ENCODE results near the gene ZNF292. TPM values are rescaled to one million over a fixed set of nuclear protein-coding genes. Genes with fewer than 3 reads are reported as not detected.

Gene ZNF292
- total and polyA plus RNA-seq, 2 donors (not counting 3 experiments of a cell fraction or from before 2014, with no cell fraction given): 3.5 to 24.9 TPM

GRCh38 chr6:87257975-87258374 is 102.6 kb downstream of the ZNF292 start:
- H3K4me3 ChIP-seq (replicated peaks in 1 of 3; ENCODE audit: insufficient read depth in 1 of 3, low read depth in 1 of 3, low read length in 3 of 3): no peak overlapping the region
- H4K20me1 ChIP-seq (replicated peaks; ENCODE audit: control insufficient read depth, extremely low read depth, insufficient read depth, low read length): peaks cover 2% of the 10 kb centered on the region
- BruUV-seq (replicated peaks): no TSS peak
- dilution Hi-C loops (cut with MboI; ENCODE audit: extremely low pct_ligation_motif_present, low sequenced_read_pairs): no loop called here
- DNase-seq (ENCODE audit: low read depth, low spot score) (no peak), FAIRE-seq (no peak)
- H2AFZ ChIP-seq (ENCODE audit: low read depth, low read length): no peak overlapping the region
- H3K79me2 ChIP-seq (ENCODE audit: control insufficient read depth, insufficient read depth, low read length): no peaks in the 10 kb centered on the region
- no peaks in the 10 kb centered on the region for H3K27me3 ChIP-seq (ENCODE audit: control insufficient read depth in 2 of 2, insufficient read depth in 2 of 2, low read length in 2 of 2)
- no peak overlapping the region for H3K27ac ChIP-seq (ENCODE audit: insufficient read depth, low read depth, low read length)
- no peaks in the 10 kb centered on the region for H3K4me1 ChIP-seq (ENCODE audit: control insufficient read depth, extremely low read depth, insufficient read depth, low read length)
- POLR2A ChIA-PET: no interaction called here
- H3K9ac ChIP-seq (replicated peaks; ENCODE audit: extremely low read depth, insufficient read depth, low read length): no peak overlapping the region
- intact Hi-C loops (cut with micrococcal nuclease): no loop called here
- H3K4me2 ChIP-seq (ENCODE audit: insufficient read depth, low read length): no peak overlapping the region
- no peak for TF ChIP-seq JUN (IDR thresholded peaks at IDR 0.05; ENCODE audit: borderline replicate concordance, insufficient read depth, insufficient read length, low read depth)
- no peak for TF ChIP-seq POLR2A (IDR thresholded peaks at IDR 0.05; ENCODE audit: low read depth, low read length)
- TF ChIP-seq EZH2 (IDR thresholded peaks at IDR 0.05; ENCODE audit: borderline replicate concordance, low read depth, low read length, severe bottlenecking): no peak
- no peak for TF ChIP-seq FOS (IDR thresholded peaks at IDR 0.05; ENCODE audit: borderline replicate concordance, insufficient read depth, low read length)
- no peak for TF ChIP-seq POLR2AphosphoS5 (IDR thresholded peaks at IDR 0.05; ENCODE audit: insufficient read depth, low read depth, low read length)
- TF ChIP-seq MYC (IDR thresholded peaks at IDR 0.05; ENCODE audit: low read depth, low read length): no peak
- TF ChIP-seq CTCF (IDR thresholded peaks at IDR 0.05; ENCODE audit: extremely low read depth in 1 of 2, insufficient read depth in 1 of 2, low read depth in 1 of 2, low read length in 2 of 2): no peak
- no peaks in the 10 kb centered on the region for H3K9me1 ChIP-seq (replicated peaks; ENCODE audit: control insufficient read depth, extremely low read depth, insufficient read depth, low read length)
- no peaks in the 10 kb centered on the region for H3K9me3 ChIP-seq (replicated peaks; ENCODE audit: control insufficient read depth, insufficient read depth, low read length)
- peaks cover 22 to 24% of the 10 kb centered on the region in 2 experiments for H3K36me3 ChIP-seq (ENCODE audit: control insufficient read depth in 2 of 2, extremely low read depth in 1 of 2, insufficient read depth in 2 of 2, low read length in 2 of 2)
- CTCF ChIA-PET: no interaction called here

GRCh38 chr6:87259791-87260190 is 104.4 kb downstream of the ZNF292 start:
- Histone ChIP-seq H3K27me3 (ENCODE audit: control insufficient read depth in 2 of 2, insufficient read depth in 2 of 2, low read length in 2 of 2) (no peaks in the 10 kb centered on the region), H3K4me3 (replicated peaks in 1 of 3; ENCODE audit: insufficient read depth in 1 of 3, low read depth in 1 of 3, low read length in 3 of 3) (no peak overlapping the region), H3K9ac (replicated peaks; ENCODE audit: extremely low read depth, insufficient read depth, low read length) (no peak overlapping the region), H3K9me1 (replicated peaks; ENCODE audit: control insufficient read depth, extremely low read depth, insufficient read depth, low read length) (no peaks in the 10 kb centered on the region), H3K27ac (ENCODE audit: insufficient read depth, low read depth, low read length) (no peak overlapping the region), H3K36me3 (ENCODE audit: control insufficient read depth in 2 of 2, extremely low read depth in 1 of 2, insufficient read depth in 2 of 2, low read length in 2 of 2) (peaks cover 22 to 24% of the 10 kb centered on the region in 2 experiments), H3K4me1 (ENCODE audit: control insufficient read depth, extremely low read depth, insufficient read depth, low read length) (no peaks in the 10 kb centered on the region), H3K9me3 (replicated peaks; ENCODE audit: control insufficient read depth, insufficient read depth, low read length) (no peaks in the 10 kb centered on the region), H3K4me2 (ENCODE audit: insufficient read depth, low read length) (no peak overlapping the region), H2AFZ (ENCODE audit: low read depth, low read length) (no peak overlapping the region), H4K20me1 (replicated peaks; ENCODE audit: control insufficient read depth, extremely low read depth, insufficient read depth, low read length) (peaks cover 2% of the 10 kb centered on the region), H3K79me2 (ENCODE audit: control insufficient read depth, insufficient read depth, low read length) (no peaks in the 10 kb centered on the region)
- POLR2A ChIA-PET: no interaction called here
- intact Hi-C loops (cut with micrococcal nuclease) (no loop called here), dilution Hi-C loops (cut with MboI; ENCODE audit: extremely low pct_ligation_motif_present, low sequenced_read_pairs) (no loop called here)
- TF ChIP-seq CTCF (IDR thresholded peaks at IDR 0.05; ENCODE audit: extremely low read depth in 1 of 2, insufficient read depth in 1 of 2, low read depth in 1 of 2, low read length in 2 of 2) (no peak), EZH2 (IDR thresholded peaks at IDR 0.05; ENCODE audit: borderline replicate concordance, low read depth, low read length, severe bottlenecking) (no peak), MAX (IDR thresholded peaks at IDR 0.05; ENCODE audit: insufficient read depth, insufficient read length) (no peak), MYC (IDR thresholded peaks at IDR 0.05; ENCODE audit: low read depth, low read length) (no peak), GATA2 (IDR thresholded peaks at IDR 0.05; ENCODE audit: insufficient read depth, insufficient read length, low read depth, low read length) (no peak), POLR2A (IDR thresholded peaks at IDR 0.05; ENCODE audit: low read depth, low read length) (no peak), POLR2AphosphoS5 (IDR thresholded peaks at IDR 0.05; ENCODE audit: insufficient read depth, low read depth, low read length) (no peak), FOS (IDR thresholded peaks at IDR 0.05; ENCODE audit: borderline replicate concordance, insufficient read depth, low read length) (no peak), JUN (IDR thresholded peaks at IDR 0.05; ENCODE audit: borderline replicate concordance, insufficient read depth, insufficient read length, low read depth) (no peak)
- CTCF ChIA-PET: no interaction called here
- BruUV-seq (replicated peaks): no TSS peak
- FAIRE-seq: no peak
- DNase-seq (ENCODE audit: low read depth, low spot score): no peak
